ENCODE measurements around the gene VGLL3. TPM values are rescaled to one million over a fixed set of nuclear protein-coding genes. Genes with fewer than 3 reads are reported as not detected.

VGLL3 gene
- polyA plus RNA-seq, 1 experiment: 27.2 TPM

DNA sequence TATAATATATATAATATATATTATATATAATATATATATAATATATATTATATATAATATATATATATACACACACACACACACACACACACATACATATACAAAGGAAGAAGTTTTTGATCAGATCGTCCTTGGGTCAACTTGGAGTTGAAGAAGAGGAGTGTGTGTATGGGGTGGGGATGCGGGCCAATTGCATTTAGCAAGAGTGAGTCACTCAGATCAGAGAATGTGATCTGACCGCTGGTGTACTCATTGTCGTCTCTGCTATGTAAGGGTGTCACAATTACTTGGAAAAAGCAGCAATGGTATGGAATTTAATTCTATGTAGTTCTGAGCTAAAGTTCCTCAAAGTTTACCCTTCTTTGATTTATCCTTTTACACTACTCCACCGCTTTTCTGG, 4.6 kb upstream of the VGLL3 start:
- TF ChIP-seq, protein P1, sequence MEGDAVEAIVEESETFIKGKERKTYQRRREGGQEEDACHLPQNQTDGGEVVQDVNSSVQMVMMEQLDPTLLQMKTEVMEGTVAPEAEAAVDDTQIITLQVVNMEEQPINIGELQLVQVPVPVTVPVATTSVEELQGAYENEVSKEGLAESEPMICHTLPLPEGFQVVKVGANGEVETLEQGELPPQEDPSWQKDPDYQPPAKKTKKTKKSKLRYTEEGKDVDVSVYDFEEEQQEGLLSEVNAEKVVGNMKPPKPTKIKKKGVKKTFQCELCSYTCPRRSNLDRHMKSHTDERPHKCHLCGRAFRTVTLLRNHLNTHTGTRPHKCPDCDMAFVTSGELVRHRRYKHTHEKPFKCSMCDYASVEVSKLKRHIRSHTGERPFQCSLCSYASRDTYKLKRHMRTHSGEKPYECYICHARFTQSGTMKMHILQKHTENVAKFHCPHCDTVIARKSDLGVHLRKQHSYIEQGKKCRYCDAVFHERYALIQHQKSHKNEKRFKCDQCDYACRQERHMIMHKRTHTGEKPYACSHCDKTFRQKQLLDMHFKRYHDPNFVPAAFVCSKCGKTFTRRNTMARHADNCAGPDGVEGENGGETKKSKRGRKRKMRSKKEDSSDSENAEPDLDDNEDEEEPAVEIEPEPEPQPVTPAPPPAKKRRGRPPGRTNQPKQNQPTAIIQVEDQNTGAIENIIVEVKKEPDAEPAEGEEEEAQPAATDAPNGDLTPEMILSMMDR (IDR thresholded peaks at IDR 0.05; ENCODE audit: low read depth, low read length): no peak
- Histone ChIP-seq H3K9me3 (ENCODE audit: control insufficient read depth, insufficient read depth, low read length) (no peaks in the 10 kb centered on the region), H3K27ac (ENCODE audit: low read depth, low read length) (no peak overlapping the region), H3K27me3 (ENCODE audit: control insufficient read depth, insufficient read depth, low read length) (no peaks in the 10 kb centered on the region), H3K4me3 (ENCODE audit: low read depth, low read length) (no peak overlapping the region)
- DNase-seq (ENCODE audit: low read depth, low spot score): no peak
- ChIA-PET POLR2A (no interaction called here), CTCF (interaction anchor here (0.7 to 4.4 kb wide), 2 partner anchors 11 kb away, joined by 4 to 17 read pairs; no protein-coding TSS in a partner anchor)

DNA sequence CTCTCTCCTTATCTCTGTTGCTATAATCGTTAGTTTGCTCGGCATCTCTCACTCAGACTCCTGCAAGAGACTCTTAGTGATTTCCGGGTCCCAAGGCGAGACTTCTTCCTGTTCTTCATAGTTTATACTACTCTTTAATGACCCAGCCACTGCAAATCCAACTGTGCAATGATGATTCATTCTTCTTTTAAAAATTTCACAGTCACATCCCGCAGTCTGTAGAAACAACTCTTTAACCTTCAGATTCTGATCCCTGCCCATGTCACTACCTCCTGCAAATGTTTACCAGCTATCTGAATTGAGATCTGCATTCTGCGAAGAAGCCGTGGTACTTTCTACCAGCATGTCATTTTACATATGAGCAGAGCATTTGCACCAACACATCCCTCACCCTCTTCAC, 2.8 kb upstream of the VGLL3 start:
- no peak for DNase-seq (ENCODE audit: low read depth, low spot score)
- no peak overlapping the region for H3K4me3 ChIP-seq (ENCODE audit: low read depth, low read length)
- no peaks in the 10 kb centered on the region for H3K9me3 ChIP-seq (ENCODE audit: control insufficient read depth, insufficient read depth, low read length)
- ChIA-PET POLR2A (no interaction called here), CTCF (interaction anchor here (0.6 to 4.4 kb wide), 4 partner anchors 13 to 219 kb away, joined by 3 to 17 read pairs (median 7); no protein-coding TSS in a partner anchor)
- H3K27ac ChIP-seq (ENCODE audit: low read depth, low read length): peak overlapping the region; percentile 40
- TF ChIP-seq, protein P1 (IDR thresholded peaks at IDR 0.05; ENCODE audit: low read depth, low read length): no peak
- H3K27me3 ChIP-seq (ENCODE audit: control insufficient read depth, insufficient read depth, low read length): no peaks in the 10 kb centered on the region

DNA sequence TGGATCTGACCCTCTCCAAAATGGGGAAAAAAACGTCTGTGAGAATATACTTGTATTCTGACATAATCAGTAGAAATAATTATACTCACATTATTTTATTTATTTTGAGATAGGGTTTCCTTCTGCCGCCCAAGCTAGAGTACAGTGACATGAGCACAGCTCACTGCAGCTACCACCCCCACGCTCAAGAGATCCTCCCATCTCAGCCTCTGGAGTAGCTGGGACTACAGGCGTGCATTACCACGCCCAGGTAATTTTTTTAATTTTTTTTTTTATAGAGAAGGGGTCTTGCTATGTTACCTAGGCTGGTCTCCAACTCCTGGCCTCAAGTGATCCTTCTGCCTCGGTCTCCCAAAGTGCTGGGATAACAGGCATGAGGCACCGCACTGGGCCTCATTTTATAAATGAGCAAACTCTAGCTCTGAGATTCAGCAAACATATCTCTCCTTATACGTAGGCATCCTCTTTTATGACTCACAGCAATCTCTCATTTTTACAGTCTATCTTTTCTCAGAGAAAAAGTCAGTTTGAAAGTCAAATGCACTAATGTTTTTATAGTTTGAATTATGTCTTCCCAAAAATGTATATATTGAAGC, 989 bp upstream of the VGLL3 start:
- Histone ChIP-seq H3K27me3 (ENCODE audit: control insufficient read depth, insufficient read depth, low read length) (no peaks in the 10 kb centered on the region), H3K4me3 (ENCODE audit: low read depth, low read length) (peak overlapping the region; percentile 94), H3K27ac (ENCODE audit: low read depth, low read length) (peak overlapping the region; percentile 92), H3K9me3 (ENCODE audit: control insufficient read depth, insufficient read depth, low read length) (no peaks in the 10 kb centered on the region)
- ChIA-PET CTCF (interaction anchor here (1.0 to 4.4 kb wide), 4 partner anchors 15 to 206 kb away, joined by 3 to 17 read pairs (median 7); no protein-coding TSS in a partner anchor), POLR2A (interaction anchor here (0.6 to 3.1 kb wide), 3 partner anchors 24 to 54 kb away, joined by 3 to 18 read pairs (median 5); no protein-coding TSS in a partner anchor)
- no peak for DNase-seq (ENCODE audit: low read depth, low spot score)
- TF ChIP-seq, protein P1 (IDR thresholded peaks at IDR 0.05; ENCODE audit: low read depth, low read length): no peak

DNA sequence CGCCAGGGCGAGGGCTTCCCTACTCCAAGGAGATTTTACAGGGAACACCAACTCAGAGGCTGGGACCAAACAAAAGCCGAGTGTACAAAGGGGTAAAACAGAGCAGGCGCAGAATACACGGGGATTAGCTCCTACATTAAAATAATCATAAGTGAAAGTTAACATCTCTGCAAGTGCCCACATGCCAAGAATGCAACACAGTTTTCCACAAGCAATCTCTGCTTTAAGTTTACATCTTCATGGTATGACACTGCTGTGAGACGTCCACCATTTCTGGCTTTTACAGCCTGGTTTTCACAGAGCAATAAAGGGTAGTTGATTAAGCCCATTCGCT, 500 bp upstream of the VGLL3 start:
- CTCF ChIA-PET: interaction anchor here (1.0 to 4.4 kb wide), 5 partner anchors 16 to 206 kb away, joined by 3 to 17 read pairs (median 3); no protein-coding TSS in a partner anchor
- no peak for DNase-seq (ENCODE audit: low read depth, low spot score)

More for the DNA sequence above, 500 bp upstream of the VGLL3 start:
- H3K27ac ChIP-seq (ENCODE audit: low read depth, low read length): peak overlapping the region; percentile 92
- H3K27me3 ChIP-seq (ENCODE audit: control insufficient read depth, insufficient read depth, low read length): no peaks in the 10 kb centered on the region
- no peaks in the 10 kb centered on the region for H3K9me3 ChIP-seq (ENCODE audit: control insufficient read depth, insufficient read depth, low read length)
- peak overlapping the region; percentile 94 for H3K4me3 ChIP-seq (ENCODE audit: low read depth, low read length)
- POLR2A ChIA-PET: interaction anchor here (1.3 to 3.1 kb wide), 2 partner anchors 13 to 53 kb away, joined by 8 to 18 read pairs; no protein-coding TSS in a partner anchor
- TF ChIP-seq, protein P1 (IDR thresholded peaks at IDR 0.05; ENCODE audit: low read depth, low read length): no peak

All from AG04450 (cell line).